Measurements from ENCODE around the gene RBM46.

RBM46 gene

GRCh38 chr4:154781126-154781982 is at the start of gene RBM46:
Gene RBM46 (plus strand): TSS chr4:154781272. CDS start chr4:154796753, 15,481 bp downstream.
- no peak for DNase-seq (ENCODE audit: low read depth in 2 of 2)

GRCh38 chr4:154731756-154732155 is 49.3 kb upstream of the RBM46 start:
- DNase-seq (ENCODE audit: low read depth in 2 of 2): no peak

- no peak for DNase-seq (ENCODE audit: low read depth in 2 of 2)
These were observed 48.4 kb upstream of the RBM46 start for GRCh38 chr4:154732669-154733068.

- DNase-seq (ENCODE audit: low read depth in 2 of 2): no peak
These were observed 44.3 kb upstream of the RBM46 start for GRCh38 chr4:154736770-154737169.

GRCh38 chr4:154738426-154738825 is 42.6 kb upstream of the RBM46 start:
- no peak for DNase-seq (ENCODE audit: low read depth in 2 of 2)

- DNase-seq (ENCODE audit: low read depth in 2 of 2): no peak
These were observed 42.0 kb upstream of the RBM46 start for GRCh38 chr4:154739111-154739510.

DNA sequence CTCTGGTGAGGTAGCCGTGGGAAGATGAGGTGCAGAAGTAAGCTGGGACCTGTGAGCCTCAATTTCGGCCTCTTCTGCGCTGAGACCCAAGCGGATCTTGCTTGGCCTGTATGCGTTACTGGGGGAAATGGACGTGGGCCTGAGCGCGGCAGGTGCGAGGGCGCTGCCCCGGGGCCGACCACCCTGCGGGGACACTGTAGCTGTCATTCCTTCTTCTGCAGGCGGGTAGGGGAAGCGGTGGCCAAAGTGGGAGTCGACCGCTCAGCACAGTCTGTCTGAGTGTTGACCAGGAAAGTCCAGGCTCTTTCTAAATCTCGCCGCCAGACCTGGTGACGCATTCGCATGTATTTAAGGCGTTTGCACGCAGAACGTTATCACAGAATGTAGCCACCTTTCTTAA is 40.6 kb upstream of the RBM46 start:
- no peak for DNase-seq (ENCODE audit: low read depth in 2 of 2)

DNA sequence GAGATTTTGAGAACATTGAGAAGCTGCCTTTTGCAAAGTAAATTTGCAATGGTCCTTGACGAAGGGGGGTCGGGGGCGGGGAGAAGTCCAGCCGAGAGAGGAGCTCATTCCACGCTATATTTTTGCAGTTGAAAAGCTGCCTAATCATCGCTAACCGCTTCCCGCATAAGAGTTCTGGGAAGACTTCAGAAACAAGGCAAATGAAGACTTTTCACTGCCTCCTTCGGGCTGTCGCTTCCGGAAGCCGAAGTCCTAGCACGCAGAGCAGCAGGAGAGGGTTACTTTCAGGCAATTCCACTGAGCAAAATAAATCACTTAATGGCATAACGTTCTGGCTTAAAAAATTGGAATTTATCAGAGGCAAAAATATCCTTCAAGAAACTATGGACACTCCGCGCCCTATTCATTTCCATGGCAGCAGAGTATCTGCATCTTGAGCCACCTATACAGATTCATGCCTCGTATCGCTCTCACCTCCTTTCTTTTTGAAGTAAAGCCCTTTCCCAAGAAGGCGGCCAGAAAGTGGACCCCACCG is 39.9 kb upstream of the RBM46 start:
- DNase-seq (ENCODE audit: low read depth in 2 of 2): no peak

- no peak for DNase-seq (ENCODE audit: low read depth in 2 of 2)
These were observed 38.9 kb upstream of the RBM46 start for GRCh38 chr4:154741922-154742850.

DNA sequence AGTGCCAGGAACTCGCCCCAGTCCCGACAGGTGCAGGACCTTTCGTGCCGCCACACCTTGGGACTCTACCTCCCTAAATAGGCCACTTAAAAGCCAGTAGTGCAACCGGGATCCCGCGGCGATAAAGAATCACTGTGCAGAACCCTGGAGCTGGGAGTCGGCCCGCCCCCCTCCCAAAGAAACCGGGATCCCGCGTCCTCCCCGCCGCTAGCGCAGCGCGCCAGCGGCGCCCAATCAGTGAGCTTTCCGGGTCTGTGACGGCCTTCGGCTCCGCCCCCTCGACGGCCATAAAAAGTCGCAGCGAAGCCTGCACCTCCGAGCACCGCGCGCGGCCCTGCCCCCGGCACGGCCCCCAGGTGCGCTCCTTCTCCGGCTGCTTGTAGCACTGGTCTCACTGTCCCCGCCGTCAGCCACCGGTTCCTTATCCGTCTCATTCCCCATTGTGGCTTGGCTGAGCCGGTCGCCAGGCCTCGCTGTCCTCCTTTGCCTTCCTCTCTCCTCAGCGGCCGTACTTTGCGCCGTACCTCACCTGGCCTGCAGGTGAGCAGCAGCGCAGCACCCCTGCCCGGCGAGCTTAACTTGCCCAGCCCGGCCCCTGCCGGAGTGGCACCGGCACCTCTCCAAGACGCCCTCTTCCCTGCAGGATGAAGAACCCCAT is 37.3 kb upstream of the RBM46 start, which contains the start of gene LRAT:
Gene LRAT (plus strand): TSS at position 318 of the 658 bp plus-strand sequence. CDS start 327 bp downstream, at position 645.
- DNase-seq (ENCODE audit: low read depth in 2 of 2): peak in 1 of 2 experiments; percentile 31

DNA sequence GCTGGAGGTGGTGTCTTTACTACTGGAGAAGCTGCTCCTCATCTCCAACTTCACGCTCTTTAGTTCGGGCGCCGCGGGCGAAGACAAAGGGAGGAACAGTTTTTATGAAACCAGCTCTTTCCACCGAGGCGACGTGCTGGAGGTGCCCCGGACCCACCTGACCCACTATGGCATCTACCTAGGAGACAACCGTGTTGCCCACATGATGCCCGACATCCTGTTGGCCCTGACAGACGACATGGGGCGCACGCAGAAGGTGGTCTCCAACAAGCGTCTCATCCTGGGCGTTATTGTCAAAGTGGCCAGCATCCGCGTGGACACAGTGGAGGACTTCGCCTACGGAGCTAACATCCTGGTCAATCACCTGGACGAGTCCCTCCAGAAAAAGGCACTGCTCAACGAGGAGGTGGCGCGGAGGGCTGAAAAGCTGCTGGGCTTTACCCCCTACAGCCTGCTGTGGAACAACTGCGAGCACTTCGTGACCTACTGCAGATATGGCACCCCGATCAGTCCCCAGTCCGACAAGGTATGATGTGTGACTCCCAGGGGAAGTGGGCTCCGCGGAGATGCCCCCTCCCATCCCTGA is 36.6 kb upstream of the RBM46 start:
- DNase-seq (ENCODE audit: low read depth in 2 of 2): no peak

- no peak for DNase-seq (ENCODE audit: low read depth in 2 of 2)
These were observed 23.4 kb upstream of the RBM46 start for GRCh38 chr4:154757713-154758112.

GRCh38 chr4:154760895-154761294 is 20.2 kb upstream of the RBM46 start:
- no peak for DNase-seq (ENCODE audit: low read depth in 2 of 2)

DNA sequence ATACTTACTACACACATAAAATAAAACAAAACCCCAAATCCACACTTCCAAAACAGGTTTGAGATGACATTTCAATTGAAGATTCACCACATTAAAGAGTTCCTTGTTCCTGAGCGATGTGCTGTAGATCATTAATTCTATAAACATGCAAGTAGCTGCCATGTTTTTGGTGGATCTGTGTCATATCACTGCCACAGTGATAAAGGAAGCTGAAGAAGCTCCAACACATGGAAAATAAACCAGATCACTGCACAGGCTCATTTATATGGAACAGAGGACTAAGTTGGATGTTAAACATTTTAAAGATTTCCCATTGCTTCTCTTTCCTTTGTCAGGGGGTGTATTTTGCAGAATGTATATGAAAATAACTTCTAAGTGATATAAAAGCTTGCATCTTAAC is 2.8 kb upstream of the RBM46 start:
- DNase-seq (ENCODE audit: low read depth in 2 of 2): no peak

DNA sequence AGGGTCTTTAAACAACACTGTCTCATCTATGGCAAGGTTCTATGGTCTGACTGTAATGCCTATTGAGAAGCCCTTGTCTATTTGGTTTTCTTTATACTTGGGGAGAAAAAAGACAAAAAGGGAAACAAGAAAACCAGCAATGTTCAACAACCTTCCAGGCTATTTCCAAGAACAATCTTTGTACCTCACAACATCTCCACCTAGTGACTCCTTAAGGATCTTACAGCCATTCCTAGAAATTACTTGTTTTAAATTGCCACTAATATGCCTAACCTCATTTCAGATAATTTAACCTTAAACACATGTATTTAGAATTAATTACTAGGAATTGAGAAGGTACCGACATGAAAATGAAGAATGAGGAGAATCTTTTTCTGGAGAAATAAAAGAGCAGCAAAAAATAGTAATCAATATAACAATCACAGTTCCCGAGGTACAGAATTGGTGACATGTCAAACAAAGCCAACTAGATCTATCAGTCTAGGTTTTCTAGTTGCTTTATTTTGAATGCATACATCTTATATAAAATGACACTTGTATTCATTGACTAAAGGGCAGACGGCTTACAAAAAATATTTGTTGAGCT is 1.6 kb upstream of the RBM46 start:
- no peak for DNase-seq (ENCODE audit: low read depth in 2 of 2)

- no peak for DNase-seq (ENCODE audit: low read depth in 2 of 2)
These were observed 866 bp downstream of the RBM46 start for GRCh38 chr4:154781983-154782293.

DNA sequence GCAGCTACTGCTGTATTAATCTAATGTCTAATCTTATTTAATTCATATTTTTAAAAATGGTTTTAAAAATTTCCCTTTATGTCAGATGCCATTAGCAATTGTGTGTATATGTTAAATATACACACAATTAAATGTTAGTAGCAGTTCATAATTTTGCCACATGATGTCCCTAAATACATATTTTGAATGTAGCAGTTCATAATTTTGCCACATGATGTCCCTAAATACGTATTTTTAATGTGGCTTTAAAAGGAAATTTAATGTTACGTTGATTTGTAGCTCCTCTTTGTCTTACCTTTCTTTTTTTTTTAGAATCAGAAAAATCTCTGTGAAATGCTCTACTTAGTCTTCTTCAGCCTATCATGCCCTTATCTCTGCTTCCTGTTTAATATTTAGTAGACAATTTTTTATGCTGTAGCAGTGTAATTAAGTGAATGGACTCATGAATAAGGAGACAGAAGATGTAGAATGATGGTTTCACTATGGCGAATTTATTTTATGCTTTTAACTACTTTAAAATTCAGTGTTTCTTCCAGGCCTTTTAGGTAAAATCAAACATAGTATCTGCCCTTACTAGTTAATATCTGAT is 26.1 kb downstream of the RBM46 start:
- no peak for DNase-seq (ENCODE audit: low read depth in 2 of 2)

- DNase-seq (ENCODE audit: low read depth in 2 of 2): no peak
These were observed 37.2 kb downstream of the RBM46 start for GRCh38 chr4:154818230-154818629.

DNA sequence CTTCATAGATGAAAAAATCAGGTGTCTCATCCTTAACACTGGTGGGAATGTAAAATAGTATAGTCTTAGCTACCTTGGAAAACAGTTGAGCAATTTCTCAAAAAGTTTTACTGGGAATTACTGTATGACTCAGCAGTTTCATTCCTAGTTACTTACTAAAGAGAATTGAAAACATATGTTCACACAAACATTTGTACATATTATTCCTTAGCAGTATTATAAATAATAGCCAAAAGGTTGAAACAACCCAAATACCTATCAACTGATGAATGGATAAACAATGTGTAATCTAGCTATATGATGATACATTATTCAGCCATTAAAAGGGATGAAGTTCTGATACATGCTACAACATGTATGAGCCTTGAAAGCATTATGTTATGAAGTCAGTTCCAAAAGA is 41.7 kb downstream of the RBM46 start:
- DNase-seq (ENCODE audit: low read depth in 2 of 2): no peak

DNA sequence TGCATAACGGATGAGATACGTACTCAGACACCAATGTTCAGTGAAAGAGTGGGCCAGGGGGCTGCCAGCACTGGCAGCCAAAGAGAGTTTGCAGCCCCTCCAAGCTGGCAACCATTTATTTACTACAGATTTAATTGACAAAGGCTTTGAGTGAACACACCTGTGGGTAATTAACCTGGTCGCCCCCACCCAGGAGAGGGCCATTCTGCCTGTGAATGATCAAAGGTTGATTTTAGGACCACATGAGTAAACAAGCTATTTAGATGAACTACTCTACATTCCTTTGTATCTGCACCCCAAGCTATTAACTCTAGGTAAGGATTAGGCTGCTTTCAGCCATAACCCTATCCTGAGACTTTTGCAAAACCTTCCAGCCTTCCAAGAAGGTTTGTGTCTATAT is 55.0 kb downstream of the RBM46 start:
- no peak for DNase-seq (ENCODE audit: low read depth in 2 of 2)

- DNase-seq (ENCODE audit: low read depth in 2 of 2): no peak
These were observed 55.4 kb downstream of the RBM46 start for GRCh38 chr4:154836513-154836912.
